ENCODE data around the gene ZMIZ1.

The ZMIZ1 gene

DNA sequence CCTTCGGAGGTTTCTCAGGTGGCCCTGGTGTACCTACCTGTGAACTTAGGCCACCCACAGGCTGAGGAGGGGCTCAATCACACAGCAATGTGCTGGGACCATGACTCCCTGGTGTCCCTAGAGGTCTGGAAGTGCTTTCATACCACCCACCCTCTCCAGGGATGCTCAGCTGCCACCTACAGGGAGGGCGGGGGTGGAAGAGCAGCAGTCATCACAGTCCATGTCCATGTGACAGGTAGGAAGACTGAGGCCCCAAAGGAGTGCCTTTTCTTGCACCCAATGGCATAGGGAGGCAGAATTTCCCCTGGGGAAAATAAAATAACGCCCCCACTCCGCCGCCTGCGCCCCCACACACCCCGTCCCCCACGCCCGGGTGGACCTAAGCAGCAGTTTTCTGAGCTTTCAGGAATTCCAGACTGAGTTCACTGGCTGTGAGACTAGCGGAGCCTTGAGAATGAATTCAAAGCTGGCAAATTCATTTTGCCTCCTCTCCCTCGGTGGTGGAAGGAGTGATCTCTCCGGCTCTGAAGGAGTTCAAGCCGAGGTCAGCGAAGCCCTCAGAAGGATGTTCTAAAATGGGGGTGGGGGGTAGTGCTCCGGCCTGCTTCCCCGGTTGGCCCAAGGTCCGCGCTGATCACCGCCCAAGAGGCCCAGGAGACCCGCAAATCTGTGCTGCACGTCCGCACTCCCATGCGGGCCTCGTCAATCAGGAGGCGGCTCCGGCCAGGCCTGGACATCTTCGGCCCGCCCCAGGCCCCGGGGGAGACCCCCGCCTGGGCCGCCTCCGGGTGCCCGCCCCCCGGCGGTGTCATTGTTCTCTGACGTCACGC, 2.1 kb upstream of the ZMIZ1 start:
- DNase-seq = no peak

DNA sequence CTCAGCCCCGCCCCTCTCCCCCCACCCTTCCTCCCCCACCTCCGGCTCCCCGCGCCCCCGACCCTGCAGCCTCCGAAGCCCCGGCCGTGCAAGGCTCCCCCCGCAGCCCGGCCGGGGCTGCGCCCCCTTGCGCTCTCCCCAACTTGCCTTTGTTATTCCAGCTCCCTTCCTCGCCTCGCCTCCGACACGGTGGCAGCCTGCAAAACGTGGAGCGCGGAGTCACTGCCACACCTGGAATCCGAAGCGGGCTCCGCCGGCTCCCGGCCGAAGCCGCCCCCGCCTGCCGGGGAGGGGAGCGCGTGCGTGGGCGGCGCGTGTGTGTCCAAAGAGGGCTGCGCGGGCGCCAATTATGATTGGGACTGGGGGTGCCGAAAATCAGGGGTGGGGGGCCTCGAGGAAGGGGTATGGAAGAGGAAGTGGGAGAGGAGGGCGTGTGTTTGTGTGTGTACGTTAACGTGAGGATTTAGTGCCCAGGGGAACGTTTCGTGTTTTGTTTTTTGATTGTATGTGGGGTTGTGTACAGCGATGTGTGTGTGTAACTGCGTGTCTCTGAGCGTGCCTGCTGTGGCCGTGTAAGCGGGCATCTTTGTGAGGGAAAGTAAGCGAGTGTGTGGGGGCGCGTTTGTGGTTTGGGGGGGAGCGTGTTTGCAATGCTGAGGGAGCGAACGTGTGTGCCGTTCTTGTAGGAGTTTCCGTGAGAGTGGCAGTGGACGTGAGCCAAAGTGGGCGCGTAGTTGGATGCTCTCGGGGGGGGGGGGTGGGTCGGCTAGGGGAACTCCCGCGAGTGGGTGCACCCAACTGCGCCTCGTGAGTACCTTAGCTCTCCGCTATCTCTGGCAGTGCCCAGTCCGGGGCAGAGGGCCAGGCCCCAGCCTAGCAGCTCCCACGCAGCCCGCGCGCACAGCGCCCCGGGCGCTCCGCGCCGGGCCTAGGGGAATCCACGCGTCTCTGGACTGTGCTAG, 1.2 kb upstream of the ZMIZ1 start:
- peak; percentile 74 for DNase-seq

DNA sequence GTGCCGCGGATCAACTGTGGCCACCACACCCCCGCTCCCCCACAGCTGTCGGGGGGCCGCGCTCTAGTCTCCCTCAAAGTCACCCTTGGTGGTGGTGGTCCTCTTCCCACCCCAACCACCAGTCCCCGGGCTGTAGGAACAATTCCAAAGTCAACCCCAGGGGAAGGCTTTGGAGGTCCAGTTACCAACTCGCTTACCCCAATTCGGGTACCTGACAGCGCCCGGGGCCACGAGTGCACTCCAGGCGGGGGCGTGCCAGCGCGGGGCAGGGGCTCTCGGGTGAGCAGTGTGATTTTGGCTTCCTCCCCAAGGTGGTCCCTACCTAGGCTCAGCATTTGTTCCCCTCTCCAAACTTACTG, 584 bp upstream of the ZMIZ1 start:
- no peak for DNase-seq

DNA sequence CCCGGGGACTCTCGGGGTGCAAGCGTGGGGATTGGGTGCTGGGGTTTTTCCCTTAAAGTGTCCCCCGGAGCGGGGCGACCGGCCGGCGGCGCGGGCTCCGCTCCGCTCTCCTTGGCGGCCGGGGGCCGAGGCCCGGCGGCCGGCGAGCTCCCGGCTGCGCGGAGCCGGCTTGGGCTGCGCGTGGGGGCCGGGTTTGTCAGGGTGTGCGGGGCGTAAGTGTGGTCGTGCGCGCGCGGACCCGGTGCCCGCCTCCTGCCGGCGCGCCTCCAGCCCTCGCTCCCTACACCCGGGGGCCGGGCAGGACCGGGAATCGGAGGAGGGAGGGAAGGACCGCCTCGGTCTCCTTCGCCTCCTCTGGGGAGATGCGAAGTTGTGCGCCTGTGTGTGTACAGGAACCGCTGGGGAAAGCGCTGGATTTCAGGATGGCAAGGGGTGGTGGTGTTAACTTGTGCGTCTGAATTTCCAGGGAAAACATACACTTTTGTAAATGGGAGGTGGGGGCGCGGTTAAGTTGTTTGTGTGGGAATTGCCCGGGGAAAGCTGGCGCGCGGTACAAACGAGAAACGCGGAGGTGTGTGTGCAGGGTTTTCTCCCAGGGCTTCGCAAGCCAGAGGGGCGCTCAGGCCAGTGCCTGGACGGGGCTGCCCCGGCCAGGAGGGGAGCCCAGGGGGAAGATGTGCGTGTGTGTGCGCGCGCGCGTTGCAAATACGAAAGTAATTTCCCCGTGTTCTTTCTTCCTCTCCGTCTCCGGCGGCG, 737 bp downstream of the ZMIZ1 start:
- DNase-seq = no peak

DNA sequence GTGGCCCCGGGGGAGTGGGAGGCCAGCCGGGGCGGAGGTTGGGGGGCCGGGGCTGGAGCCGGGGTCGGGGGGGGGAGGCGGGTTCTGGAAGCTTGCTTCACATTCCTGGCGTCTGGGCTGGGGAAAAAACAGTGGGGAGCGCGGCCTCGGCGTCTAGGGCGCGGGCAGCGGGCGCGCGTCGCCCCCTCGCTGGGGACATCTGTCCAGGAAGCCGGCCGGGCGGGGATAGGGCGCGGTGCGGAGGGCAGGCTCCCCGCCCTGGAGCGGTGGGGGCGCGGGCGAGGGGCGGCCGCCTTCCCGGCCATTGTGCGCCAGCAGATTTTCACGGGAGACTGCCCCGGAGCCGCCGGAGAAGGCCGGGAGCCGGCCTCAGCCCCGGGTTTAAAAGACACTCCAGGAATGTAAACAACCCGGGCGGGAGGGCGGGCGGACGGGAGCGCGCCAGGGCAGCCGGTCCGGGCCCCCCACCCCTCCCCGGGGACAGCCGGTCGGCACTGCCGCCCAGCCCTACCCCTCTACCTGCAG, 1.4 kb downstream of the ZMIZ1 start:
- DNase-seq = no peak

DNA sequence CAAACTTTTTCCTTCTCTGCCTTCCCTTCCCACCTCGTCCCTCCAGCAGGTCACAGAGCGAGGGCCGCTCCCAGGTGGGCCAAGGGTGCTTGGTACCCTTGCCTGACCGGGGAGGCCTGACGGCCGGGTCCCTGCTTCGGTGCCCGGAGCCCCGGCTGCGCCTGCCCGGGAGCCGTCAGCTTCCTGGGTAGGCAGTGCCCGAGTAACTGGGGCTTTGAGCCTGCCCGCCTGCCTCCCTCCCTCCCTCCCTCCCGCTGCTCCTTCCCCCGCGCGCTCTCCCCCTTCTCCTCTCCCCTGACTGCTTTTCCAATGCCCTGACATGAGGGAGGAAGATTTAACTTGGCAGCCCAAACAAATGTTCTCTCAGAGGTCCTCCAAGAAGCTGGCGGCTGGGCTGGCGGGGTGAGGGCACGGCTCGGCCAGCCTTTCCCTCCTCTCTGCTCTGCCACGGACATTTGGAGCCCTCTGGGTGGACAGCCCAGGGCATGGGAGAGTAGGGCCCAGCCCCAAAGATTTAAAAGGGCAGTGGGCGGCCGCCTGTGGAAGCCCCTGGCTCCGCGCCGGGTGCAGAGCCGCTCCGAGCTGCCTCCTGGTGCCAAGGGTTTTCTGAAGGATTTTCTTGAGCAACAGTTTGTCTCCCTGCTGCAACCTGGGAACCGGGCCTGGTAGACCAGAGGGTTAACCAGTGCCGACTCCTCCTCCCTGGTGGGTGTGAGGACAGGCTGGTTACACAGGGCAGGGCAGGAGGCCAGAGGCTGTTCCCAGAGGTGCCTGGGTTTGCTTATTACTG, 2.0 kb downstream of the ZMIZ1 start:
- DNase-seq = no peak

DNA sequence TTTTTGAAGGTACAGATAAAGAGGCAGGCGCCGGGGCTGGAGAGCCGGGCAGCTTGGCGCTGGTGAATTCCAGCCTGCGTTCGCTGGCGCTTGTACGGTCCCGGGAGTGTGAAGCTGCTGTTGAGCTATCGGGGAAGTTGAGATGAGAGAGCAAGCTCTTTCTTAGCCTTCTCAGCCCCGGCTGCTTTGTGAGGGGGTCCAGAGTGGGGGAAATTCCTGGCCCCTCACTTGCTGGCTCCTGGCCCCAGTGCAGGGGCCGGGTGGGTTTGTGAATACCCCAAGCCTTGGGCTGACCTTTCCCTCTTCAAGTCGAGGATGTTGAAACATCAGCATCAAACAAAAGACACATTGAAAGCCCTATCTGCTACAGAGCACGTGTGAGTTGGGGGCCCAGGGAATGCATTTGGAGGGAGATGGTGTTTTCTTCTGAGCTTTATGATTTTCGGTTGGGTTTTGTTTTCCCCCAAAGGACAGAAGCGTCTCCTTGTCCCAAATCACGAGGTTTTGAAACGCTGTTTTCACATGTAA, 2.7 kb downstream of the ZMIZ1 start:
- no peak for DNase-seq

GRCh38 chr10:79072041-79072441, 3.3 kb downstream of the ZMIZ1 start:
- DNase-seq = no peak

DNA sequence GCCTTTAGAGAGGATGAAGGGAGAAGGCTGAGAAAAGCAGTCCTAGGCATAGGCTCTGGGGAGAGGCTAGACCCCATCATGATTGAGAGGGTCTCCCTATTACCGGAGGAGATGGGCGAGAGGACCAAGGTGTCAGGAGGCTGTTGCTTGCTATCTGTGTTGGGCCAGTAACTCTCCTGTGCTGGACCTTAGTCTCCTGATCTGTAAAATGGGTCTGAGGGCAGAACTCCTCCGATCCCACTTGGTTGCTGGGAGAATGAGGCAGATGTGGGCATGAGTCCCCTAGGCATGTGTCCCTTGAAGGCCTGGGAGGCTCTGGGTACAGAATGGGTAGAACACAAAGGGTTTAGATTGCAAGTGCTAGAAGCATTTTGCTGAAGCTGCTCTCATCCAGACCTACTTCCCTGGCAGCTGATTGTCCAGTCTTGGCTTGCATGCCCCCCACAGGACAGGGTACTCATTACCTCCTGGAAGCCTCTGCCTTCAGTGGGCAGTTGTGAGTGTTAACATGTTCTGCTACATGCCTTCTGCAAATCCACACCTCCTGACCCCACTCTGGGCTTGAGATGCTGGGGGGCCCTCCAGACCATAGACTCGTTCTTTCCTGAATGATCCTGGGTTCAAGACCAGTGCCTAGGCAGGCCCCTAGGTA, 4.4 kb downstream of the ZMIZ1 start:
- no peak for DNase-seq

GRCh38 chr10:79073784-79074432, 5.1 kb downstream of the ZMIZ1 start:
- DNase-seq = no peak

DNA sequence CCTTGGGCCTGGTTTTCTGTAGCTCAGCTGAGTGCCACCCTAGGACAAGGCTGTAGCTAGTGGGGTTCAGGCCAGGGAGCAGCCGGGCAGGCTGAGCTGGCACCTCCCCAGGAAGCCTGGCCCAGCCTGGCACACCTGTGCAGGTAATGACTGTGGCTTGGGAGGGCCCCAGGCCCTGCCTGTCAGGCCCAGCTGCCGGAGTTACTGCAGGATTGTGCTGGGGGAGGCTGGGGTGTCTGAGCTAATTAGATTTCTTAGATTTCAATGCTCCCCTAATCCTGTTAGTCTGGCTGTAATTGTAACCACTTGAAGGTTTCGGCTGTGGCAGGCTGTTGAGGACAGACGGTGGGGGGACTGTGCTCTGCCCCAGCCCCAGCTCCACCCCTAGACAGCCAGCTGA, 6.0 kb downstream of the ZMIZ1 start:
- DNase-seq = no peak

- no peak for DNase-seq
Observed at GRCh38 chr10:79075418-79075817, 6.7 kb downstream of the ZMIZ1 start.

- no peak for DNase-seq
Observed at GRCh38 chr10:79077488-79078173, 8.9 kb downstream of the ZMIZ1 start.

GRCh38 chr10:79078367-79079053, 9.7 kb downstream of the ZMIZ1 start:
- DNase-seq = no peak

GRCh38 chr10:79079054-79079397, 10.3 kb downstream of the ZMIZ1 start:
- DNase-seq = no peak

- no peak for DNase-seq
Observed at GRCh38 chr10:79079490-79080355, 11.0 kb downstream of the ZMIZ1 start.

- DNase-seq = no peak
Observed at GRCh38 chr10:79081353-79082034, 12.7 kb downstream of the ZMIZ1 start.

GRCh38 chr10:79082035-79082373, 13.2 kb downstream of the ZMIZ1 start:
- no peak for DNase-seq

Data from activated CD4-positive, alpha-beta T cell treated with anti-CD3 and anti-CD28 coated beads for 1 hour (primary cell).